Choroid plexus epithelial cell (primary cell): Measurements from ENCODE around the gene FAM120AOS.
"Not testable (repeated sequence)": the region's sequence is repeated elsewhere in the genome, so short reads cannot be mapped to it uniquely, and the experiment has no call there.

Experiments
- DNase-seq: peaks from one replicate; pipeline ENCODE4 v3.0.0-alpha.2; 2010; ENCODE audit warnings: low read depth
- H3K4me3 ChIP-seq: 2 replicates; pipeline ENCODE4 v1.5.1; 2011; ENCODE audit warnings: low read depth, mild to moderate bottlenecking, control low read depth, low read length, moderate library complexity
- CTCF ChIP-seq: conservative IDR thresholded peaks from 2 replicates; pipeline ENCODE4 v1.5.1; 2011; ENCODE audit warnings: low read depth, mild to moderate bottlenecking, control low read depth, inconsistent platforms, low read length, moderate library complexity

FAM120AOS gene

GRCh38 chr9:93446073-93446472 is 7.3 kb downstream of the FAM120AOS start:
- no peak for DNase-seq
- TF ChIP-seq CTCF = no peak
- H3K4me3 ChIP-seq = no peak overlapping the region

- DNase-seq = no peak
- H3K4me3 ChIP-seq = no peak overlapping the region
- TF ChIP-seq CTCF = no peak
These were observed 12.3 kb downstream of the FAM120AOS start for GRCh38 chr9:93440896-93441580.

- H3K4me3 ChIP-seq, DNase-seq: not testable (repeated sequence)
These were observed 14.1 kb downstream of the FAM120AOS start for GRCh38 chr9:93439301-93439700.

- TF ChIP-seq CTCF = no peak
- no peak overlapping the region for H3K4me3 ChIP-seq
- no peak for DNase-seq
These were observed 15.4 kb downstream of the FAM120AOS start for GRCh38 chr9:93437996-93438395.

GRCh38 chr9:93436655-93437407 is 16.6 kb downstream of the FAM120AOS start:
- no peak for DNase-seq
- no peak overlapping the region for H3K4me3 ChIP-seq
- TF ChIP-seq CTCF = no peak

- no peak for DNase-seq
- no peak for TF ChIP-seq CTCF
- no peak overlapping the region for H3K4me3 ChIP-seq
These were observed 17.2 kb downstream of the FAM120AOS start for GRCh38 chr9:93436218-93436617.

- no peak for DNase-seq
- no peak for TF ChIP-seq CTCF
- no peak overlapping the region for H3K4me3 ChIP-seq
These were observed 18.0 kb downstream of the FAM120AOS start for GRCh38 chr9:93435386-93435785.
